ENCODE results near the gene SAMD8.

The SAMD8 gene

GRCh38 chr10:75111365-75111906, at the start of gene SAMD8:
SAMD8 (plus strand) TSS chr10:75111656; CDS start chr10:75150529, 38,873 bp downstream.
- peak; percentile 97 to 98 for DNase-seq (ENCODE audit: low read depth in 2 of 2)

- DNase-seq (ENCODE audit: low read depth in 2 of 2): no peak
Measured at GRCh38 chr10:75061709-75062505, 49.5 kb upstream of the SAMD8 start.

GRCh38 chr10:75062506-75063299, 48.8 kb upstream of the SAMD8 start:
- no peak for DNase-seq (ENCODE audit: low read depth in 2 of 2)

- DNase-seq (ENCODE audit: low read depth in 2 of 2): no peak
Measured at GRCh38 chr10:75063461-75064230, 47.8 kb upstream of the SAMD8 start.

- no peak for DNase-seq (ENCODE audit: low read depth in 2 of 2)
Measured at GRCh38 chr10:75065076-75065475, 46.4 kb upstream of the SAMD8 start.

GRCh38 chr10:75066271-75066670, 45.2 kb upstream of the SAMD8 start:
- no peak for DNase-seq (ENCODE audit: low read depth in 2 of 2)

GRCh38 chr10:75067272-75067671, 44.2 kb upstream of the SAMD8 start:
- DNase-seq (ENCODE audit: low read depth in 2 of 2): no peak

- no peak for DNase-seq (ENCODE audit: low read depth in 2 of 2)
Measured at GRCh38 chr10:75068523-75068922, 42.9 kb upstream of the SAMD8 start.

- DNase-seq (ENCODE audit: low read depth in 2 of 2): no peak
Measured at GRCh38 chr10:75070476-75070875, 41.0 kb upstream of the SAMD8 start.

GRCh38 chr10:75070961-75071428, 40.5 kb upstream of the SAMD8 start:
- no peak for DNase-seq (ENCODE audit: low read depth in 2 of 2)

GRCh38 chr10:75071756-75072155, 39.7 kb upstream of the SAMD8 start:
- no peak for DNase-seq (ENCODE audit: low read depth in 2 of 2)

GRCh38 chr10:75072727-75073126, 38.7 kb upstream of the SAMD8 start:
- no peak for DNase-seq (ENCODE audit: low read depth in 2 of 2)

- no peak for DNase-seq (ENCODE audit: low read depth in 2 of 2)
Measured at GRCh38 chr10:75073442-75073841, 38.0 kb upstream of the SAMD8 start.

GRCh38 chr10:75074711-75075445, 36.6 kb upstream of the SAMD8 start:
- DNase-seq (ENCODE audit: low read depth in 2 of 2): no peak

- no peak for DNase-seq (ENCODE audit: low read depth in 2 of 2)
Measured at GRCh38 chr10:75076348-75076747, 35.1 kb upstream of the SAMD8 start.

GRCh38 chr10:75079436-75080083, 31.9 kb upstream of the SAMD8 start:
- DNase-seq (ENCODE audit: low read depth in 2 of 2): no peak

- DNase-seq (ENCODE audit: low read depth in 2 of 2): no peak
Measured at GRCh38 chr10:75080554-75080953, 30.9 kb upstream of the SAMD8 start.

- DNase-seq (ENCODE audit: low read depth in 2 of 2): no peak
Measured at GRCh38 chr10:75081379-75081778, 30.1 kb upstream of the SAMD8 start.

- DNase-seq (ENCODE audit: low read depth in 2 of 2): no peak
Measured at GRCh38 chr10:75083972-75084833, 27.3 kb upstream of the SAMD8 start.
